DND-41 (cell line): ENCODE measurements around the gene ARSG.

Experiments
- EZH2 ChIP-seq: IDR thresholded peaks from 3 replicates; pipeline ENCODE4 v1.6.1; 2012; ENCODE audit warnings: borderline replicate concordance, low read depth, mild to moderate bottlenecking, moderate library complexity, low read length, inconsistent platforms; ENCODE audit not compliant: severe bottlenecking
- TF ChIP-seq, protein P1 (sequence below): IDR thresholded peaks from 2 replicates; pipeline ENCODE4 v1.5.1; 2012; ENCODE audit warnings: borderline replicate concordance, low read length, moderate library complexity, mild to moderate bottlenecking; ENCODE audit not compliant: poor library complexity, severe bottlenecking; ENCODE audit errors: extremely low read depth

DNA sequence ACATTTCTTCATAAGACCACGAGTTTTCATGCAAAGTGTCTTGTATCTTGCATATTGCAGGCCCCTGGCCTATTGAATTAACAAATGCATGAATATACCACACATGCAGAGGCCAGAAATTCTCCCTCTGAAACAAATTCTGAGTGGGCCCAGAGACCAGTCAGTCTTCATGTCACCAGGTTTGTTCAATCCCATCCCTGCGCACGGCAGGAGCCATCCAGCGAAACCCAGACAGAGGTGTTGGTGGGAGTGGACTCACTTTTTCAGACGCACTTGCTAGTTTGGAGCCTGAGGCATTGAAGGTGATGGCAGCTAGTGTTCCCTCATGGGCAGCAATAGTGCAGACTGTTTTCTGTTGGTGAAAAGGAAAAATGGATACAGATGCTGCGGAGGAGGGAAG, 144.1 kb downstream of the ARSG start:
- TF ChIP-seq, protein P1, sequence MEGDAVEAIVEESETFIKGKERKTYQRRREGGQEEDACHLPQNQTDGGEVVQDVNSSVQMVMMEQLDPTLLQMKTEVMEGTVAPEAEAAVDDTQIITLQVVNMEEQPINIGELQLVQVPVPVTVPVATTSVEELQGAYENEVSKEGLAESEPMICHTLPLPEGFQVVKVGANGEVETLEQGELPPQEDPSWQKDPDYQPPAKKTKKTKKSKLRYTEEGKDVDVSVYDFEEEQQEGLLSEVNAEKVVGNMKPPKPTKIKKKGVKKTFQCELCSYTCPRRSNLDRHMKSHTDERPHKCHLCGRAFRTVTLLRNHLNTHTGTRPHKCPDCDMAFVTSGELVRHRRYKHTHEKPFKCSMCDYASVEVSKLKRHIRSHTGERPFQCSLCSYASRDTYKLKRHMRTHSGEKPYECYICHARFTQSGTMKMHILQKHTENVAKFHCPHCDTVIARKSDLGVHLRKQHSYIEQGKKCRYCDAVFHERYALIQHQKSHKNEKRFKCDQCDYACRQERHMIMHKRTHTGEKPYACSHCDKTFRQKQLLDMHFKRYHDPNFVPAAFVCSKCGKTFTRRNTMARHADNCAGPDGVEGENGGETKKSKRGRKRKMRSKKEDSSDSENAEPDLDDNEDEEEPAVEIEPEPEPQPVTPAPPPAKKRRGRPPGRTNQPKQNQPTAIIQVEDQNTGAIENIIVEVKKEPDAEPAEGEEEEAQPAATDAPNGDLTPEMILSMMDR: no peak
- TF ChIP-seq EZH2: no peak
